Vagina (tissue), 2 donors: Measurements from ENCODE around the gene GRIN1. TPM values are rescaled to one million over a fixed set of nuclear protein-coding genes. Genes with fewer than 3 reads are reported as not detected.

ENCODE experiments used
- DNase-seq, 2 donors: peaks; one replicate each; pipeline ENCODE4 v3.0.0-alpha.2; 2017; ENCODE audit errors: extremely low spot score in 2 of 2
- H3K27ac ChIP-seq: fragments of 200-600 bp; sonication (generic); one replicate; pipeline ENCODE4 v1.5.1; 2019
- H3K27me3 ChIP-seq: fragments of 200-600 bp; sonication (generic); one replicate; pipeline ENCODE4 v1.5.1; 2019
- H3K36me3 ChIP-seq, 2 donors: fragments of 200-600 bp; sonication (generic); one replicate each; pipeline ENCODE4 v1.5.1; 2017 to 2019
- H3K4me1 ChIP-seq: fragments of 200-600 bp; sonication (generic); one replicate; pipeline ENCODE4 v1.5.1; 2019
- H3K4me3 ChIP-seq, 2 donors: fragments of 200-600 bp; sonication (generic); 1 replicate in 1 of 2; 2 replicates in 1 of 2; pipeline ENCODE4 v1.5.1; 2016 to 2019
- H3K9me3 ChIP-seq: fragments of 200-600 bp; sonication (generic); one replicate; pipeline ENCODE4 v1.5.1; 2019
- POLR2A ChIP-seq, 2 donors: fragments of 450-650 bp; IDR thresholded peaks; one replicate each; pipeline ENCODE4 v1.6.1; 2017; ENCODE audit warnings: antibody characterized with exemption in 2 of 2, mild to moderate bottlenecking in 2 of 2, moderate library complexity in 2 of 2
- POLR2AphosphoS5 ChIP-seq, 2 donors: sonication (generic); formaldehyde crosslinking; IDR thresholded peaks; one replicate each; pipeline ENCODE4 v1.9.0; 2017; ENCODE audit warnings: antibody characterized with exemption in 2 of 2, mild to moderate bottlenecking in 2 of 2, low read depth in 1 of 2; ENCODE audit not compliant: insufficient read depth in 1 of 2
- intact Hi-C: fragments of 100-400 bp; cut with DNase I; formaldehyde crosslinking; loops from one replicate; pipeline ENCODE4 v1.15.1; 2023
- total RNA-seq: library from RNA; depleted of rRNA; stranded (reverse); fragments of >200 nt; gene quantifications from one replicate; pipeline ENCODE4 v1.2.3, GENCODE V29; 2016
- TF ChIP-seq, protein P1 (sequence below), 3 experiments: fragments of 450-650 bp in 2 of 3; fragments of 200-600 bp in 1 of 3; sonication (generic) in 1 of 3; IDR thresholded peaks; one replicate each; pipeline ENCODE4 v1.5.1; 2017 to 2019; ENCODE audit warnings: antibody characterized with exemption in 3 of 3, mild to moderate bottlenecking in 2 of 3, moderate library complexity in 2 of 3

Gene GRIN1
- total RNA-seq, 1 donor from 2014 or later: 0.74 TPM

DNA sequence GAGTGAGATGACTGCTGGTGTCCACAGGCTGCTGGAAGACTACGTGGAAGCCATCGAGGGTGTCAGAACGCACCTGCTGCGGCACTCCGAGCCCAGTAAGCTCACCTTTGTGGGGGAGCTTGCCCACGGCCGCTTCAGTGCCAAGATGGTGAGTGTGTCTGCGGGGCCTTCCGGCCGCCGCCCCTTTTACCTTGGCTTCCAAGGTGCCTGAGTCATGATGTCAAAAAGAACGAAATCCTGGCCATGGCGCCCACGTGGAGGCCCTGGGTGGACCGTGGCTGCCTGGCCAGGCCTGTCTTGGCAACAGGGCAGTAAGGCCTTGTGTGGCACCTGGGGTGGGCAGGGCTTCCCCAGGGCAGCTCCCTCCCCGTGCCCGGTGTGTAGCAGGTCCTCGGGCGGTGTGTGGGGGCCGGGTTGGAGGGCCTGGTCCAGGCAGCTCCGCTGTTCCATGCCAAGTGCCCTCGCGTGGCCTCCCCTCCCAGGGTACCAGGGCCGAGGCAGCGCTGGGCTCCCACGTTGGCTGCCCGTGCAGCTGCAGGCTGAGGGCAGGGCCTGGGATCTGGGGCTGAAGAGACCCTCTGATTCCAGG is 32.2 kb upstream of the GRIN1 start:
- no peaks in the 10 kb centered on the region for H3K27me3 ChIP-seq
- H3K4me3 ChIP-seq: no peak overlapping the region
- DNase-seq: no peak
- H3K9me3 ChIP-seq: no peaks in the 10 kb centered on the region
- H3K27ac ChIP-seq: no peak overlapping the region
- peaks cover 0 to 81% of the 10 kb centered on the region in 2 donors for H3K36me3 ChIP-seq
- TF ChIP-seq POLR2AphosphoS5 (IDR thresholded peaks at IDR 0.05; ENCODE audit: insufficient read depth in 1 of 2, low read depth in 1 of 2): no peak
- TF ChIP-seq POLR2A (IDR thresholded peaks at IDR 0.05): no peak
- TF ChIP-seq, protein P1, sequence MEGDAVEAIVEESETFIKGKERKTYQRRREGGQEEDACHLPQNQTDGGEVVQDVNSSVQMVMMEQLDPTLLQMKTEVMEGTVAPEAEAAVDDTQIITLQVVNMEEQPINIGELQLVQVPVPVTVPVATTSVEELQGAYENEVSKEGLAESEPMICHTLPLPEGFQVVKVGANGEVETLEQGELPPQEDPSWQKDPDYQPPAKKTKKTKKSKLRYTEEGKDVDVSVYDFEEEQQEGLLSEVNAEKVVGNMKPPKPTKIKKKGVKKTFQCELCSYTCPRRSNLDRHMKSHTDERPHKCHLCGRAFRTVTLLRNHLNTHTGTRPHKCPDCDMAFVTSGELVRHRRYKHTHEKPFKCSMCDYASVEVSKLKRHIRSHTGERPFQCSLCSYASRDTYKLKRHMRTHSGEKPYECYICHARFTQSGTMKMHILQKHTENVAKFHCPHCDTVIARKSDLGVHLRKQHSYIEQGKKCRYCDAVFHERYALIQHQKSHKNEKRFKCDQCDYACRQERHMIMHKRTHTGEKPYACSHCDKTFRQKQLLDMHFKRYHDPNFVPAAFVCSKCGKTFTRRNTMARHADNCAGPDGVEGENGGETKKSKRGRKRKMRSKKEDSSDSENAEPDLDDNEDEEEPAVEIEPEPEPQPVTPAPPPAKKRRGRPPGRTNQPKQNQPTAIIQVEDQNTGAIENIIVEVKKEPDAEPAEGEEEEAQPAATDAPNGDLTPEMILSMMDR (IDR thresholded peaks at IDR 0.05): no peak
- intact Hi-C loops: no loop called here
- H3K4me1 ChIP-seq: no peaks in the 10 kb centered on the region

DNA sequence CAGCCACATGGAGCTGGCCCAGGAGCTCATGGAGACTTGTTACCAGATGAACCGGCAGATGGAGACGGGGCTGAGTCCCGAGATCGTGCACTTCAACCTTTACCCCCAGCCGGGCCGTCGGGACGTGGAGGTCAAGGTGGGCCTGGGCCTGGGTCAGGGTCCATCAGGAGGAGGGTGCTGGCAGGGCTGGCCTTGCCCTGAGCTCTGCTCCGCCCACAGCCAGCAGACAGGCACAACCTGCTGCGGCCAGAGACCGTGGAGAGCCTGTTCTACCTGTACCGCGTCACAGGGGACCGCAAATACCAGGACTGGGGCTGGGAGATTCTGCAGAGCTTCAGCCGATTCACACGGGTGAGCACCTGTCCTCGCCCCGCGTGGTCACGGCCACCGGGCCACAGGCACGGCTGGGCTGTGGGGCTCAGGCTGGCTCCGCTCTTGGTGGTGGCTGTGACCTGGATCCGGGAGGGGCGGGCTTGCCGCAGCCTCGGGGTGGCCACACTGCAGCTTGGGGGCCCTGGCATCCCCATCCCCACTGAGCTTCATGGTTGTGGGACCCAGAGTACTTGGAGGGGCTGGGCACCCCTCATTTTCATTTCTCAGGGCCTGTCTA is 31.5 kb upstream of the GRIN1 start:
- Histone ChIP-seq H3K9me3 (no peaks in the 10 kb centered on the region), H3K4me3 (no peak overlapping the region), H3K27me3 (no peaks in the 10 kb centered on the region), H3K4me1 (no peaks in the 10 kb centered on the region), H3K27ac (no peak overlapping the region), H3K36me3 (peaks cover 0 to 81% of the 10 kb centered on the region in 2 donors)
- TF ChIP-seq, protein P1 (IDR thresholded peaks at IDR 0.05): no peak
- TF ChIP-seq POLR2A (IDR thresholded peaks at IDR 0.05): no peak
- no peak for TF ChIP-seq POLR2AphosphoS5 (IDR thresholded peaks at IDR 0.05; ENCODE audit: insufficient read depth in 1 of 2, low read depth in 1 of 2)
- intact Hi-C loops: no loop called here
- no peak for DNase-seq

DNA sequence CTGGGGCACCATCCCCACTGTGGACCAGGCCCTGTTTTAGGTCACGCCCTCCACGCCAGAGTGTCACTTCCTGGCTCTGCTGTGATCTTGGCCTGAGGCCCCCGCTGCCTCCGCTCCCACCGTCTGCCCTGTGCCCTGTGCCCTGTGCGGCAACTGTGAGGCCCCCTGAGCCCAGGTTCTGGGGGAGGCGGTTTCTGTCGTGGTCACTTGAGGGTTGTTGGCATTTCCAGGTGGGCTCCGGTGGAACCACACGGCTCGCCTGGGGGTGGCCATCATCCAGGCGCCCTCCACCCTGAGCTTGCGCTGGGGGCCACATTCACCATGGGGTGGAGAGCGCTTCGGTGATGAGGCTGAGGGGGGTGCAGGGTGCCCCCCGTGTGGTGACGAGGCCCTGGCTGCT is 31.0 kb upstream of the GRIN1 start:
- Histone ChIP-seq H3K27ac (no peak overlapping the region), H3K27me3 (no peaks in the 10 kb centered on the region), H3K9me3 (no peaks in the 10 kb centered on the region), H3K4me1 (no peaks in the 10 kb centered on the region), H3K36me3 (peaks cover 0 to 80% of the 10 kb centered on the region in 2 donors), H3K4me3 (no peak overlapping the region)
- TF ChIP-seq, protein P1 (IDR thresholded peaks at IDR 0.05): no peak
- no peak for TF ChIP-seq POLR2AphosphoS5 (IDR thresholded peaks at IDR 0.05; ENCODE audit: insufficient read depth in 1 of 2, low read depth in 1 of 2)
- TF ChIP-seq POLR2A (IDR thresholded peaks at IDR 0.05): no peak
- no peak for DNase-seq
- intact Hi-C loops: no loop called here

DNA sequence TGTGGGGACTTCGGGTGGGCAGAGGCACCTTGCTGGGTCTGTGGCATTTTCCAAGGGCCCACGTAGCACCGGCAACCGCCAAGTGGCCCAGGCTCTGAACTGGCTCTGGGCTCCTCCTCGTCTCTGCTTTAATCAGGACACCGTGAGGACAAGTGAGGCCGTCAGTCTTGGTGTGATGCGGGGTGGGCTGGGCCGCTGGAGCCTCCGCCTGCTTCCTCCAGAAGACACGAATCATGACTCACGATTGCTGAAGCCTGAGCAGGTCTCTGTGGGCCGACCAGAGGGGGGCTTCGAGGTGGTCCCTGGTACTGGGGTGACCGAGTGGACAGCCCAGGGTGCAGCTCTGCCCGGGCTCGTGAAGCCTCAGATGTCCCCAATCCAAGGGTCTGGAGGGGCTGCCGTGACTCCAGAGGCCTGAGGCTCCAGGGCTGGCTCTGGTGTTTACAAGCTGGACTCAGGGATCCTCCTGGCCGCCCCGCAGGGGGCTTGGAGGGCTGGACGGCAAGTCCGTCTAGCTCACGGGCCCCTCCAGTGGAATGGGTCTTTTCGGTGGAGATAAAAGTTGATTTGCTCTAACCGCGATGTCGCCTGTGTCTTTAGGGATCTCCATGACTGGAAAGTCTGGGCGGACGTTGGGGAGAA is 30.2 kb upstream of the GRIN1 start:
- DNase-seq: no peak
- Histone ChIP-seq H3K4me3 (no peak overlapping the region), H3K4me1 (peaks cover 7% of the 10 kb centered on the region), H3K9me3 (no peaks in the 10 kb centered on the region), H3K27me3 (no peaks in the 10 kb centered on the region), H3K27ac (no peak overlapping the region), H3K36me3 (peaks cover 0 to 73% of the 10 kb centered on the region in 2 donors)
- intact Hi-C loops: no loop called here
- no peak for TF ChIP-seq POLR2AphosphoS5 (IDR thresholded peaks at IDR 0.05; ENCODE audit: insufficient read depth in 1 of 2, low read depth in 1 of 2)
- TF ChIP-seq, protein P1 (IDR thresholded peaks at IDR 0.05): no peak
